COLO668 (cell line): ENCODE measurements around the gene HCLS1.
"Not testable (repeated sequence)": the region's sequence is repeated elsewhere in the genome, so short reads cannot be mapped to it uniquely, and the experiment has no call there.

ENCODE experiments used
- DNase-seq: peaks from one replicate; lab custom pipeline; 2025; ENCODE audit not compliant: unreplicated experiment; lab: John Stamatoyannopoulos, UW

HCLS1 gene

DNA sequence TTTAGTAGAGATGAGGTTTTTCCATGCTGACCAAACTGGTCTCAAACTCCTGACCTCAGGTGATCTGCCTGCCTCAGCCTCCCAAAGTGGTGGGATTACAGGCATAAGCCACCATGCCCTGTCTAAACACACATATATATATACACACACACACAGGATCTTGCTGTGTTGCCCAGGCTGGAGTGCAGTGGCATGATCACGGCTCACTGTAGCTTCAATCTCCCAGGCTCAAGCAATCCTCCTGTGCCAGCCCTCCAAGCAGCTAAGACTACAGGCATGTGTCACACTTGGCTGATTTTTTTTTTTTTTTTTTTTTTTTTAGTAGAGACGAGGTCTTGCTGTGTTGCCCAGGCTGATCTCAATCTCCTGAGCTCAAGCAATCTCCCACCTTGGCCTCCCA is 60.8 kb downstream of the HCLS1 start:
- DNase-seq, result not testable (repeated sequence)

- DNase-seq, result no peak
Observed at GRCh38 chr3:121598564-121598963, 62.1 kb downstream of the HCLS1 start.

DNA sequence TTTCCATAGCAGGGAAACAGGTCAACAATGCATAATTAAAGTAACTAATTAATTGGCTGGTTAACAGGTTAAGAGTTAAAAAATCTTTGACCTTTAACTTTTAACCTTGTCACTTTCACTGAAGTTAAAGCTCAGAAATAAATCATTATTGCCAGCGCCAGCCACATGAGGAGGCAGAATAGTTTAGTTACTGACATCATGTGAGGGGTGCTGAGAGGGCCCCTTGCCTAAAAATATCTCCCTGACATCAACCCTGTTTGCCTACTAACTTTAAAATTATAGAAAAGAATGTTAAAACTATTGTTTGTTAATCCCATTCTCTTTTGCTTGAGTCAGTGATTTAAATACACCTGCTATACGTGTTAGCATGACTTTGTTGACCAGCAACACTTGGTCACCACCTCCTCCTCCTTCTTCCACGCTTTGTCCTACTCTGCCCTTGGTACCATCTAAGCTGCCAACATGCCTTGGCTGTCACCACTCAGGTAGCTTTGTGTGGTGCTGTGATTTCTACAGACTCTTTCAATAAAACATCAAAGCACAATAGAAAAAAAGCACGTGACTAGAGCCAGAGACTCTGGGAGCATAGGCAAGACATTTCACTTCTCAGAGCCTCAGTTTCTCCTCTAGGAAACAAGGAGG is 64.8 kb downstream of the HCLS1 start:
- no peak for DNase-seq

- no peak for DNase-seq
Observed at GRCh38 chr3:121594850-121595249, 65.9 kb downstream of the HCLS1 start.

GRCh38 chr3:121593806-121594205 is 66.9 kb downstream of the HCLS1 start:
- DNase-seq, result not testable (repeated sequence)

- peak; percentile 57 for DNase-seq
Observed at GRCh38 chr3:121592856-121593702, 67.6 kb downstream of the HCLS1 start, which contains the start of gene FBXO40. Gene FBXO40 (plus strand): TSS chr3:121593379. CDS start chr3:121620576, 27,197 bp downstream.

GRCh38 chr3:121584418-121584817 is 76.3 kb downstream of the HCLS1 start:
- DNase-seq, result no peak

DNA sequence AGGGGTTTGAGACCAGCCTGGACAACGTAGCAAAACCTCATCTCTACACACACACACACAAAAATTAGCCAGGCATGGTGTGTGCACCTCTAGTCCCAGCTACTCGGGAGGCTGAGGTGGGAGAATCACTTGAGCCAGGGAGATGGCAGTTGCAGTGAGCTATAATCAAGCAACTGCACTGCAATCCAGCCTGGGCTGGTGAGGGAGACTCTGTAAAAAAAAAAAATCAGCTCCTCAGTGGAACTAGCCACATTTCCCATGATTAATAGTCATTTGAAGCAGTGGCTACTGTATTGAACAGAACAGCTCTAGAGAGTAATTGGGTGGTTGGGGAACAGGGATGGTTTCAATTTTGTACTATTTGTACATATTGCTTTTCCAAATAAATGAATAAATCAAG is 79.0 kb downstream of the HCLS1 start:
- no peak for DNase-seq
